Measurements from ENCODE around the gene PRKCD.

The PRKCD gene

GRCh38 chr3:53216723-53217122, 55.7 kb downstream of the PRKCD start:
- DNase-seq (ENCODE audit: low read depth in 3 of 3), result no peak

GRCh38 chr3:53217175-53217574, 56.2 kb downstream of the PRKCD start:
- no peak for DNase-seq (ENCODE audit: low read depth in 3 of 3)

- DNase-seq (ENCODE audit: low read depth in 3 of 3), result no peak
These were observed 57.1 kb downstream of the PRKCD start for GRCh38 chr3:53218131-53218530.

- DNase-seq (ENCODE audit: low read depth in 3 of 3), result peak; percentile 64 to 81 (median 70)
These were observed 59.0 kb downstream of the PRKCD start for GRCh38 chr3:53219895-53220483.

- DNase-seq (ENCODE audit: low read depth in 3 of 3), result no peak
These were observed 60.3 kb downstream of the PRKCD start for GRCh38 chr3:53221345-53221744.

GRCh38 chr3:53221827-53222182, 60.8 kb downstream of the PRKCD start:
- no peak for DNase-seq (ENCODE audit: low read depth in 3 of 3)

GRCh38 chr3:53222183-53222901, 61.3 kb downstream of the PRKCD start:
- DNase-seq (ENCODE audit: low read depth in 3 of 3), result no peak

GRCh38 chr3:53223025-53223424, 62.0 kb downstream of the PRKCD start:
- no peak for DNase-seq (ENCODE audit: low read depth in 3 of 3)

GRCh38 chr3:53223541-53223966, 62.5 kb downstream of the PRKCD start:
- no peak for DNase-seq (ENCODE audit: low read depth in 3 of 3)

- DNase-seq (ENCODE audit: low read depth in 3 of 3), result no peak
These were observed 63.0 kb downstream of the PRKCD start for GRCh38 chr3:53224026-53224425.

- DNase-seq (ENCODE audit: low read depth in 3 of 3), result no peak
These were observed 63.5 kb downstream of the PRKCD start for GRCh38 chr3:53224536-53224935.

- DNase-seq (ENCODE audit: low read depth in 3 of 3), result no peak
These were observed 64.2 kb downstream of the PRKCD start for GRCh38 chr3:53225181-53225580.

GRCh38 chr3:53225651-53226050, 64.6 kb downstream of the PRKCD start:
- no peak for DNase-seq (ENCODE audit: low read depth in 3 of 3)

- no peak for DNase-seq (ENCODE audit: low read depth in 3 of 3)
These were observed 65.3 kb downstream of the PRKCD start for GRCh38 chr3:53226142-53226840.

GRCh38 chr3:53226841-53227407, 65.9 kb downstream of the PRKCD start:
- no peak for DNase-seq (ENCODE audit: low read depth in 3 of 3)

GRCh38 chr3:53227993-53228885, 67.2 kb downstream of the PRKCD start:
- no peak for DNase-seq (ENCODE audit: low read depth in 3 of 3)

- DNase-seq (ENCODE audit: low read depth in 3 of 3), result no peak
These were observed 68.2 kb downstream of the PRKCD start for GRCh38 chr3:53229171-53229570.

GRCh38 chr3:53229606-53230005, 68.6 kb downstream of the PRKCD start:
- DNase-seq (ENCODE audit: low read depth in 3 of 3), result no peak

GRCh38 chr3:53230041-53230621, 69.1 kb downstream of the PRKCD start:
- DNase-seq (ENCODE audit: low read depth in 3 of 3), result no peak

- DNase-seq (ENCODE audit: low read depth in 3 of 3), result no peak
These were observed 69.8 kb downstream of the PRKCD start for GRCh38 chr3:53230789-53231188.

All from stimulated activated CD4-positive, alpha-beta T cell treated with anti-CD3 and anti-CD28 coated beads, TNF-alpha, amount 100 ng/mL, for 48 hours (primary cell).